NCI-H1105 treated with DMSO at 0.1 percent for 48 hours (cell line): ENCODE measurements around the gene MYO10.
A peak's percentile ranks its signal among the peaks of the same experiment; 100 is the strongest.
"Not testable (repeated sequence)": the region's sequence is repeated elsewhere in the genome, so short reads cannot be mapped to it uniquely, and the experiment has no call there.

ENCODE experiments used
- DNase-seq: peaks from one replicate; lab custom pipeline; 2025; lab: John Stamatoyannopoulos, UW

MYO10 gene

DNA sequence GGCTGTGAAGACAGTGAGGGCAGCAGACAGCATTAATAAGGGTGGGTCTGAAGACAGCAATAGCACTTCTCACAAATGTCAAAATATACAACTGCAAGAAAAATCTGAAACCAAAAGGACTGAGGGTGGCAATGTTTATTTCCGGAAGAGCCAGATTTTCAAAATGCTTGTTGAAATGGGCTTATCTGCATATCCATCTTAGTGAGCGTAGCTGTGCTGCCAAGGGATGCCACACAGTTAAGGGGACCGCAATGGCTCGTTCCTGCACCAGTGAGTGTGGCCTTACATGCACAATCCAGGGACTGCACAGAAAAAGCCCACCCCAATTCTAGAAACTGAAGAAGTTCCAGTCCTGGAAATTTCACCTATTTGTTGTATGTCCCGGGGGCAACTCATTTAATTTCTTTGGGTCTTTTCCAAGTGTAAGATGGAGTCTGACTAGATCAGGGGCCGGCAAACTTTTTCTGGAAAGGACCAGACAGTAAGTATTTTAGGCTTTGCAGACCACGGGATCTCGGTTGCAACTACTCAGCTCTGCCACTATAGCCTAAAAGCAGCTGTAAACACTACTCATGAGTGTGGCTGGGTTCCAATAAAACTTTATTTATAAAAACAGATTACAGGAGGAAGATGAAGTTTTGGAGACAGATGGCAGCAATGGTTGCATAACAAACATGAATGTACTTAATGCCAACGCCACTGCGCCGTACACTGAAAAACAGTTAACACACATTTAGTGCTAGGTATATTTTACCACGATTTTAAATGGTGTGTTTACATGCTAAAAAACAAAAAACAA, 154.1 kb downstream of the MYO10 start:
- no peak for DNase-seq

GRCh38 chr5:16780325-16780724, 155.8 kb downstream of the MYO10 start:
- DNase-seq = no peak

- DNase-seq = no peak
Observed at GRCh38 chr5:16777432-16777831, 158.7 kb downstream of the MYO10 start.

- peak; percentile 11 for DNase-seq
Observed at GRCh38 chr5:16776611-16777251, 159.4 kb downstream of the MYO10 start.

DNA sequence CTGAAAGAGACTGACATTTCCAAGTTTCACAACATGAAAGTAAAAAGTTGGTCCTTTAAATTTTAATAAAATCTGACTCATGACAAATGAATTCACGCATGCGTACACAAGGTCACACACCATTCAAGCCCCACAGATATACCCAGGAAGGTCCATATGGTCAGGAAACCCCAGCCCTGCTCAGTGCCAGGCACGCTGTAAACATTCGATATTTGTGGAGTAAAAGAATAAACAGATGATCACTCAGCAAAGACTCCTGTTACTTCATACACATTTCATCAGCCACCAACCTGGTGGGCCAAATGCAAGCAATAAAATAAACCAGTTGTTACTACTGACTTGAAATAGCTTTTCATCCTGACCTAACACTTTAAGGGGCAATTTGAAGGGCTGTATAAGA, 161.3 kb downstream of the MYO10 start:
- DNase-seq = no peak

DNA sequence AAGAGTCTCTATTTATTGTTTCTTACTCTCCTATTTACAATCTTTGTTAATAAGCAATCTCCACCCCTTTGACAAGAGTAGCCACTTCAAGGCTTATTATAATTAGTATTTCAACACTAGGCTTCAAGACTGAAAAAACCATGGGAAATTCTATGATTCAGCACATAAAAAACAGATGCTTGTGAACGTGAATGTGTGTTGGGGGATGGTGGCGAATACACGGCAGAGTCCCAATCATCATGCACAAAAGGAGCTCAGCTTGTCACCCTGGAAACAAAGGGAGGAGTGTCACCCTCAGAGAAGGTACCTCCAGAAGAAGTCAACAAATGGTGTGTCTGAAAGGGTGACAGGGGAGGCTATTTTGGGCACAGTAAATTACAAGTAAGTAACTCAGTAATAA, 162.1 kb downstream of the MYO10 start:
- no peak for DNase-seq

DNA sequence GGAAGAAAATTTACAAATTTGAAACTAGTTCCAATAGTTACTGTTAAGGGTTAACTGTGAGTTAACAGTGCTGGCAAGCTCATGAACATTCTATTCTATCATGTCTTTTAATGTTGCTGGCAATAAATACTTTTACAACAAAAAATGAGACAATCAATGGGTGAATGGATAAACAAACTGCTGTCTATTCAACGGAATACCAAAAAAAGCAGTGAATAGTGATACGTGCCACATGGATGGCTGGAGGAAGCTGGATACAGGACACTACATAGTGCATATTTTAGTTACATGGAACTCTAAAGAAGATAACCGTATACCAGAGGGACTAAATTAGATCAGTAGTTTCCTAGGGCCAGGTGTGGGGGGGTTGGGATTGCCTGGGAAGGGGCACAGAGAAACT, 163.5 kb downstream of the MYO10 start:
- DNase-seq = no peak

DNA sequence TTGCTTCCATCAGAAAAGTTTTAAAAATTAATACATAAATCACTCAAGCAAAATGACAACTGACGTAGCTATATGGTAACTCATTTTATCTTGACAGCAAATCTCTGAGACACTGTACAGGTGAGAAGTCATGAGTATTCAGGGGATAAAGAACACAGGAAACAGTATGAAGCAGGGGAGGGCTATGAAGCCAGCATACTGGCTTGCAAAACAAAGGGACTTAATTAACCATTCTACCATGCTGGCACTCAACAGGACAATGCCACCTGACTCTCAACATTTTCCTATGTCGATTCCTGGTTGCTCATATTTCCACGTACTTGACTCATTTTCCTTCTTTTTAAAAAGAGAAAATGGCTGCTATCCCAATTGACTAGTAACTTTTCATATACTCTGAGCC, 167.9 kb downstream of the MYO10 start:
- DNase-seq = no peak

DNA sequence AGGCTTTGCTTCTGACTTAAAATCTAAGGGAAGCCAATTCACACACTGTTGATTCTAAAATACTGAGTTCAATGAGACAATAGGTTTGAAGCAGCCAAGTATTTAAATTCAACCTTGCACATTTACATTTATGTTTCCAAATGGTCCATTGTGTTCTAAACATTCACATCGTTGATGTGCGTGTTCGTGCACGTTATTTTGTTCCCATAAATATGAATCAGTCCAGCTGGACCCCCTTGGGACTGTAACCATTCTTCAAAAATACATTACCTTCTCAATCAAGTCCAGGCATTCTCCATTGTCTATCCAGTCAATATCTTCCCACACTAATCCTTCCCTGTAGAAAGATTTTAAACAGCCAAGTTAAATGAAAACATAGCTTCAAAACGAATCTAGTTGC, 172.9 kb downstream of the MYO10 start:
- no peak for DNase-seq

DNA sequence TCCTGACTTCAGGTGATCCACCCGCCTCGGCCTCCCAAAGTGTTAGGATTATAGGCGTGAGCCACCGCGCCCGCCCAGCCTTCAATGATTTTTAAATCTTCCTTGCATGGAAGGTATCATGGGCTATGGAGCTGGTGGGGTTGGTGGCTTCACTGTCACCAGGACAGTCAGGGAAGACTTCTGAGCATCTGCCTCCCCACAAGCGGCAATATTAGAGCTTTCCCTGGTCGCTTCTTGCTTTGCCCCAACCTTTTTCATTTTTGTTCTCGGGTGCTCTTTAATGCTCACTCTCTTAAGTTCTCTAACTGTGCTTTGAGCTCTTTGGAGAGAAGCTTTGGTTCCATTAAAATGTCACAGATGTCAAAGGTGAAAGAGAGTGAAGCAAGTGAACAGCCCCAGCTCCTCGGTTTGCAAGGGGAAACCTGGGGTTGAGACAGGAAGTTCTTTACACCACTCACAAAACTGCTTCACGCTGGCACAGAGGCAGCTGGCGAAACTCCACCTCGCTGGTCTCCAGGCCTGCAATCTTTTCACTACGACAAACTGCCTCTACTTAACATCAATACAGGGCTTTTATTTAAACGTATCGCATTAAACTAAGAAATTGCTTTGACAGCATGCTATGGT, 176.8 kb downstream of the MYO10 start:
- no peak for DNase-seq

GRCh38 chr5:16757989-16758501, 178.0 kb downstream of the MYO10 start:
- no peak for DNase-seq

- DNase-seq = not testable (repeated sequence)
Observed at GRCh38 chr5:16757577-16757976, 178.5 kb downstream of the MYO10 start.

GRCh38 chr5:16757146-16757545, 178.9 kb downstream of the MYO10 start:
- no peak for DNase-seq

- DNase-seq = no peak
Observed at GRCh38 chr5:16756692-16757091, 179.4 kb downstream of the MYO10 start.

GRCh38 chr5:16755641-16756040, 180.4 kb downstream of the MYO10 start:
- DNase-seq = no peak

GRCh38 chr5:16754601-16755000, 181.5 kb downstream of the MYO10 start:
- DNase-seq = no peak

- DNase-seq = no peak
Observed at GRCh38 chr5:16754086-16754485, 182.0 kb downstream of the MYO10 start.

- DNase-seq = no peak
Observed at GRCh38 chr5:16750445-16750844, 185.6 kb downstream of the MYO10 start.

DNA sequence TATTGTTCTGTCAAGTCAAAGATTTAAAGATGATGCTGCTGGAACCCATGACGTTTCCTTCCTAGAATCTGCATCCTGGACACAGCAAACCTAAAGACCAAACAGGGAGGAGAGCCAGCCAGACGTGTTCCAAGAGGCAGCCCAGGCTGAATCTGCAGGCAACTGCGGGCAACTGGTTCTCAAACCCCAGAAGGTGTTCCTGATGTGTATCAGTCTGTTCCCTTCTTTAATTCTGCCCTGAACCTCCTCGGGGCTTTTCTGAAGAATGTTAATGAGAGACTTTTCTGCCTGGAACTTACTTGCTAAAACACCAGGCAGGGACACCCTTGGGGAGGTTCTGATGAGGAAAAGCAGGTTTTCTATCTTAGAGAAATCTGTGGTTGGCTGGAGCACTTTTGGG, 186.5 kb downstream of the MYO10 start:
- no peak for DNase-seq

DNA sequence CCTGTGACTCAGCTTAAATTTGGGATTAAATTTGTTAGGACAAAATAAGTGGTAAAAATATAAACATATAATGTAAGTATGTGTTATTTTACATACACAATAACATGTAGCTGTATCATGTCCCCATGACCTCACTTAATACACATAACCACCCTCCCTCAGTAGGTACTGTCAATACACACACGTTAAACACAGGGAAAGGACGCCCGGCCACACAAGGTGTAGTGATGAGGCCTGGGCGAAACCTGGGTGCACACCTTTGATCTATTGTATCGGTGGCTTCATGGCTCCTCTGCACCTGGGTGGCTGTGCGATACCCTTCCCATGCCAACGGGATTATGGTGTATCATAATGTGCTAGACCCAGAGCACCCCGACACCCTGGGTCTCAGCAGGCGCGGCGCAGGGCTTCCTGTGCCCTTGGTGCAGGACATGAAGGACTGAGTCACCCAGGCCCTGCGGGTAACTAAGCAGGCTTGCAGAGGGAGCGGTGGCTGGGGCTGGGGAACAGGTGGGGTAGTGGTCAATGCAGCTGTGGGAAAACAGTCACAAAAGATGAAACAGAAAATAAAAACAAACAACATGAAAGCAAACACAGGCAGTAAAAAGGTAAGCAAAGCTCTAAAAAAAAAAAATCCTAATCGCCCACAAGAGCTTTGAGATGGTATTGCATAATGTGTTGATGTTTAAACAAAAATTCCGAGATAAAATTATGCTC, 191.8 kb downstream of the MYO10 start:
- no peak for DNase-seq

- DNase-seq = no peak
Observed at GRCh38 chr5:16742938-16743337, 193.2 kb downstream of the MYO10 start.

- DNase-seq = no peak
Observed at GRCh38 chr5:16740811-16741392, 195.2 kb downstream of the MYO10 start.
